MV-4-11 (cell line): ENCODE results near the gene RNF150.
"Not testable (repeated sequence)": the region's sequence is repeated elsewhere in the genome, so short reads cannot be mapped to it uniquely, and the experiment has no call there.

Experiments used
- DNase-seq: peaks from one replicate; lab custom pipeline; 2025; lab: John Stamatoyannopoulos, UW

RNF150 gene

DNA sequence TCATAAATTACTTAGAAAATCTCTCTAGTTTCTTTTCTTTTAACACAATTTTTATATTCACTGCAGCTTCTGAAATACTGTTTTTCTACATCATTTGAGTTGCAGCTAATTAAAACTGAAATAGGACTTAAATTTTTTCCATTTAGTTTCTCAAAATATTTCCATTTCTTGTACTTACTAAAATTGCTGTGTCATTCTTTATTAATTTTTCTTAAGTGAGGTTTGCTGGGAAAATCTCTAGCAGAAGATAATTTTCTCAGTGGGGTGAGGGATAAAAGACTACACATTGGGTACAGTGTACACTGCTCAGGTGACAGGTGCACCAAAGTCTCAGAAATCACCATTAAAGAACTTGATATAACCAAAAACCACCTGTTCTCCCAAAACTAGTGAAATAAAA lies 57.7 kb downstream of the RNF150 start:
- DNase-seq, result no peak

DNA sequence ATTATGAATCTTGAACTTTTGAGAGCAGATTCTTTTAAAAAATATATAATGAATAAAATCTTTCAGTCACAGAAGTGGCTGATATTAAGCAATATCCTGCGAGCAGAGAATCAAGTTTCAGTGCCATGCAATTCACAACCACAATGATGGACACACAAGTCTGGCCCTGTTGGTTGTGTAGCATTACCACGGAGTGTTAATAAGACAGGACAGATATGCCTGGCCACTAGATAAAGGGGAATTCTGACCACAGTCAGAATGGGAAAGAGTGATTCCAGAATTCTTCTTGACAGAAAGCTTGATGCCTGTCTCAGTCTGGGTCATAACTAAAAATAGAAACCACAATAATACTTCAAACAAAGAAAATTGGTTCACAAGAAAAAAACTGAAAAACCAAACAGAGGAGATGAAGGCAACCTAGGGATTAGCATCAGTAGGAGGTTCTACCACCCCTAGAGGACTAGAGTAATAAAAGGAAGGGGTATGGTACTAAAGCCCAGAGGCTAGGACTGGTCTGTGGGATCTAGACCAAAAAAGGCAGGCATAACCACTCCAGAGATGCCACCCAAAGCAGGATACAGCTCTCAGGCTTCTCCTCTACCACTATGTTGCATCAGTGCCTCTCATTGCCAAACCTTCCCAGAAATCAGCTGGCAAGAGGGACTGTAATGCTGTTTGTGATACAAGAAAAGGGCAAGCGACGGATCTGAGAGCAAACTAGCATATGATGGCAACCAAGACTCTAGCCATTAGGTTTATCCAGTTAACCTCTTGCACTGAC lies 59.0 kb downstream of the RNF150 start:
- no peak for DNase-seq

DNA sequence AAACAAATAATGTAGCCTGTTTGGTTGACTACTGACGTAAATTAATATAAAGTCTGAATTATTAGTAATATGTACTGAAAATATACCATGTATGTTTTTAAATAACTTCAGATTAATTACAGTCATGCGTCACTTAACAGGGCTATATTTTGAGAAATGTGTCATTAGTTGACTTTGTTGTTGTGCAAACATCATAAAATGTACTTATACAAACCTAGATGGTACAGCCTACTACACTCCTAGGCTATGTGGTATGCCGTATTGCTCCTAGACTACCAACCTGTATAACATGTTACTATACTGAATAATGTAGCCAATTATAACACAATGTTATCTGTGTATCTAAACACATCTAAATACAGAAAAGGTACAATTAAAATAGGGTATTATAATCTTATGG lies 66.6 kb downstream of the RNF150 start:
- DNase-seq, result no peak

DNA sequence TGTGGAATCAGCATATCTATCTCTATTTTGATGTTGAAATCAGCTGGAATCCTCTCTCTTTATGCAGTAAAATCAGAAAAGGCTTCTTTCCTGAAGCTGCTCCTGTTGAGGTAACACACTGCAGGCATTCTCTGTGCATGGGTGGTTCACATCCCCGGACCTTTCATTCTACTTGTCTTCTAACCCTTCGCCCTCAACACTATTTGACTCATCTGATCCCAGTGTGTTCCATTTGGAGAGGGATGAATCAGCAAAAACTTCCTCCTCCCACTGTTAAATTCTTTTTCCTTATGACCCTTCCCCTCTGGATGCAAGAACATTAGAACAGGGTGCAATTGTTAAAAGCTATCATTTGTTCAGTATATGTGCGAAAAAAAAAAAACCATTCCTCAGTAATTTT lies 67.4 kb downstream of the RNF150 start:
- no peak for DNase-seq

DNA sequence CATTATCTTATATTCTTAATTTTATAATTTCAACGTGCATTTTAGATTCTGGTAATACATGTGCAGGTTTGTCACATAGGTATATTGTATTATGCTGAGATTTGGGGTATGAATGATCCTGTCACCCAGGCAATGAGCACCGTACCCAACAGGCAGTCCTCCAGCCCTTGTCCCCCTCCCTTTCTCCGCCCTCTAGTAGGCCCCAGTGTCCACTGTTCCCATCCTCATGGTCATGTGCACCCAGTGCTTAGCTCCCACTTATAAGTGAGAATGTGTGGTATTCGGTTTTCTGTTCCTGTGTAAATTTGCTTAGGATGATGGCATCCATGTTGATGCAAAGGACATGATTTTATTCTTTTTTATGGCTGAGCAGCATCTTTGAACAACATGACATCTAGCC lies 70.6 kb downstream of the RNF150 start:
- no peak for DNase-seq

DNA sequence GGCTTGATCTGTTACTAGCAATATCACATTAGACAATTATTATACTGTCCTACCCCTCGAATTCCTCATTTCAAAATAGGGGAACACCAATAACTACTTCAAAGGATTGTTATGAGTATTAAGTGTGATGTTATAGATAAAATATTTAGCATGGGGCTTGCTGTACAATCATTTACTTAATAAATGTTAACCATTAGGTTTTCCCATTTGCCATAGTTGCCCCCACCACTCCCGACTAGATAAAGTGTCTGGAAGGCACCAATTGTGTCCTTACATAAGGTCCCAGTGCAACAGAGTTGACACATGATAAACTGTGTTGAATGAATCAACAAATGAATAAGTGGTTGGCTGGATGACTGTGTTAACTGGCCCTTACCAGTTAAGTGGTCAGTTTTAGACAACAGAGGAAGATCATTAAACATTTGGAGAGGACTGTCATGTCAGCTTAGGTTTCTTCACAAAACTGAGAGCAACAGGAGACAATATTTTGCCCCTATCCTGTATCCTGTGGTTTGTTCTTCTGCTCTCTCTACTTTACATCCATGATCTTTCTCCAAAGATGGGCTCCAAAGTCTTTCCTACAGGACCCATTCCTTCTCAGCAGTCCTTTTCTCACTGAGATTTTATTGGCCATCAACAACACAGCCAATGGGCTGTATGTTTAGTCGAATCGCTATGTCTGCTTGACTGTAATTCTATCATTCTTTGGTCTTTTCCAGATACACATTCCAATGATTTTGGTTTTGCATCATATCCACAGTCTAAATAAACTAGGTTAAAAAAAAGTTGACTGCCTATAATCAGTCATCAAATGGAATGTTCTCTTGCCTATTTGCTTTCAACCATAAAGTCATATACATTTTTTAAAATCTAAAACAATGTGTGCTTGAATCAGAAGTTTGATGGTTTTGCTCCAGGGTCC lies 74.4 kb downstream of the RNF150 start:
- DNase-seq, result no peak

DNA sequence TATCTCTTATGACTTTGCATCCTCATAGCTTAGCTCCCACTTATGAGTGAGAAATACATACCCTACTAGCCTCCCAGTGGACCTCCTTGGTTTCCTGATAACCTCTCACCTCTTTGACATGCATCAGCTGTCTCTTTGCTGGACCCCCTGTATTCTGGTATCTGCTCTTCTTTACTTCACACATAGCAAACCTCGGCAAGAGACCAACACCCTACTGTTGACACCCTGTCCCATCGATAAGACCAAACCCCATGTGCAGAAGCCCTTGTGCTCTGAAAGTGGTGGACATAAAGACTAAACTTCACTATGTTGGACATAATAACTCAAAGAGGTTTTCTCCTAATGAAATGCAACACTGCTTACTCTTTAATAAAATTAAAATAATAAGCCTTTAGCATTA lies 75.7 kb downstream of the RNF150 start:
- no peak for DNase-seq

DNA sequence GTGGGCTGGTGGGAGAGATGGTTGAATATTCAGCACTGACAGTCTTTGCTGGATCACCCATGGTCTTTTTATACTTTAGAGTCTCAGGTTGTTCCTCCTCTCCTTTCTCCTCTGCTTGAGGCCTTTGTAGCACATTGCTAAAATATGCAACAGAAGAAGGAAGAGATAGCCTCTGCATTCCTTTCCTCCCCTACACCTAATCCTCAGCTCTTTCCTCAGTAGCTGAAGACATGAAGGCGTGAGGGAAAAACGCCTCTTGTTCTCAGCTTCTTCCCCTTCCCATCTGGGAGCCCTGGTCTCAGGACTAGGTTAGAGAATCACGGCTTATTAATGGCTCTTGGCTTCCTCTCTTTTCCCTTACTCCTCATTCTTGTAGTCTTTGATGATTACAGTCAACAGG lies 76.8 kb downstream of the RNF150 start:
- no peak for DNase-seq

DNA sequence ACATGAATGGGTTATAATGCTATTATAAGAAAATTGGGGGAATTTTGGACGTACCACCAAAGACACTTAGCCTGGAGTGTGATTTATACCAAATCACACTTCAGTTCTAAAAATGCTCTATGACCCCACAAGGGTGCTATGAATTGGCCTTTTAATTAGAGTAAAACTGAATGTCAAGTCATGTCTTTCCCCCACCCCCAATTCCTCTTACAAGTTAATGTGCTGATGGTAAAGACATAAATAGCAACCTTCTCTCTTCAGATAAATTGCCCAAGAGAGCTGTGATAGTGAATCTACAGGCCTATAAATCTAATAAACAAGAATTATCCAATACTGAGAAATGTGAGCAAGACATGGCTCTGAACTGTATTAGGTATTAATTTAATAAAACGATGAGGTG lies 78.8 kb downstream of the RNF150 start:
- DNase-seq, result no peak

DNA sequence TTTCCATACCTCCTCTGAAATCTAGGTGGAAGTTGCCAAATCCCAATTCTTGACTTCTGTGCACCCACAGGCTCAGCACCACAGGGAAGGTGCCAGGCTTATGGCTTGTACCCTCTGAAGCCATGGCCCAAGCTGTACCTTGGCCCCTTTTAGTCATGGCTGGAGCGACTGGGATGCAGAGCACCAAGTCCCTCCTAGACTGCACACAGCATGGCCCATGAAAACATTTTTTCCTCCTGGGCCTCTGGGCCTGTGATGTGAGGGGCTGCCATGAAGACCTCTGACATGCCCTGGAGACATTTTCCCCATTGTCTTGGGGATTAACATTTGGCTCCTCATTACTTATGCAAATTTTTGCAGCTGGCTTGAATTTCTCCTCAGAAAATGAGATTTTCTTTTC lies 82.3 kb downstream of the RNF150 start:
- not testable (repeated sequence) for DNase-seq

DNA sequence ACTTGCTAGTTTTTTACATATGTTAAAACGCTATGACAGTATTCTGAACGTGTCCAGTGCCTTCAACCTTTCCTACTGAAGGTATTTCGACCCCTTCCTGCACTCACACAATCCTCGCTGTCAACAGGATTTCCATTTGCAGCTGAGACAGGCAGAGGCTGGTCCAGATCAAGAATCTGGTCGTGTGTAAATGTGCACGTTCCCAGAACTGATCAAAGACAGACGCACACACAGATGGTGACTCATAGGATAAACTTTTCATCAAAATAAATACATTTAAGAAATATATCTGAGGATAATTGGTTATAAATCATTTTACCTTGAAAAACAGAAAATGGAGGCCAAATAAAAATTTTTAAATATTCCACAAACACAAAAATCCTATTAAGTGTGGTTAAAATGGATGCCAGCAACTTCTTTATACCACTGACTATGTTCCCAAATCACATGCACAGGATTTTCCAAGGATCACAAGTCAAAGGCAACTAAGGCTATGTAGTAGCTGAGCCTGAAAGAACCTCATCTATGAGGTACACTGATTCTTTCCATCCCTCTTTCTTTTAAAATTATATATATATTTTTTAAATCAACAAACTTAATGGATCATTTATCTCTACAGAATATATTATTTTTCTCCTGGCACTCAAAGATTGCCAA lies 85.9 kb downstream of the RNF150 start:
- no peak for DNase-seq

DNA sequence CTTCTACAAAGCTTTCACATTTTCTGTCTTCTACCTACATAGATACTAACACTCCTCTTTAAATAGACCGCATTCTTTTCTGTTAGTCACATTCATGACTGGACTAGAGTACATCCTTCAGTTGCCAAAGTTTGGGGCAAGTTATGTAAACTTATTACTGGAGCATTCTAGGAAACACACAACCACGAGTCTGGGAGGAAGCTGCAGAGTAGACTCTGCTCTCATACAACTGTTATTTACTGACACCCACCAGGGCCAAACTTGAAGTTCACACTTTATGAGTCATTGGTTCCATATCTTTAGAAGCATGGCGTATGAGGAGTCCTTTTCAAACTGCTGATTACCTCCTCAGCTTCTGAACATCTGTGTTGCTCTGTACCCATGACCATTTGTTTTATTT lies 87.0 kb downstream of the RNF150 start:
- DNase-seq, result peak; percentile 85

DNA sequence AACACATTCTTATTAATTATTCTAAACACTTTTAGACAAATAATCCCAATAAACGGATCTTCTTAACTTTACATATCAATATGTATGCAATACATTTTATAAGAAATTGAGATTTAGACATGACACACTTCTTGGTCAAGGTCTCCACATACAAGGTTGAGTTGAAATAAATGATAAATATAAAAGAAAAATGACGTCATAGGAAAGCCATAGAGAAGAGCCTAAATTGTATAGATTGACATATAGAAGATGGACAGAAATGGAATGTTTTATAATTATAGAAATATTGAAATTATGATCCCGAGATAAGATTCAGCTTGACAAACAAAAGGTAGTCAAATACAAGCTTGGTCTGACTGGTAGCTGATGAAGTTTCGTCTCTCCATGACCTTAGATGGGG lies 87.4 kb downstream of the RNF150 start:
- no peak for DNase-seq

DNA sequence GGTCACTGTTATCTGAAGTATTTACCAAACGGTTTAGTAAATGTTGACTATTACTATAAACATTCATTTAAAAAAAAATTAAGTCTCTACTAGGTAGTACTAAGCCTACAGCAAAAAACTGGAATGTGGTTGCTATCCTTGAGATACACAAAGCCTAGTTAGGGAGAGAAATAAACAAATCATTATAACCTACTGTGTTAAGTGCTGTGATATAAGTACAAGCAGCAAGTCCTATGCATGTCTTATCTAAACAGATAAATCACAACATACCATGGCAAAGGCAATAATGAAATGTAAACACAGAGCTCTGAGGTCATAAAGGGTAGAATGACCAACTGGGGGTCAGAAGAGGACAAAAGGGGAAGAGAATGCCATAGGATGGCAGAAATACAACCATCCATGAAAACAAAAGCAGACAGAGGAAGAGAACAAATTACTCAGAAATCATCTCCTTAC lies 92.2 kb downstream of the RNF150 start:
- no peak for DNase-seq

DNA sequence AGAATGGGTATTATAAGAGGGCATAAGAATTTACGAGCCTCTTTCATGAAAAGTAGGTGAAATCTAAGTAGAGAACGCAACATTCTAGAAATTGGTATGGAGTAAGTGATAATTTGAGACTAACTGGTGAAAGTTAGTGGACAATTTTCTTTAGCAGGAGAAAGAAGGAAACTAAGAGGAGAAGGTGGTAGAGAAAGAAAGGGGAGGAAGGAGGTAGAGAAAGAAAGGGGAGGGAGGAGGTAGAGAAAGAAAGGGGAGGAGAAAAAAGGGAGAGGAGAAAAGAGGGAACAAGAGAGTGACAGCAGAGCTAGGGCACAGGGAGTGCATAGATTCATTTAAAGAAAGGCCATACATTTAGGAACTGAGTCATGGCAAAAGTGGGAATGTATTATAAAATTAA lies 94.1 kb downstream of the RNF150 start:
- DNase-seq, result no peak

DNA sequence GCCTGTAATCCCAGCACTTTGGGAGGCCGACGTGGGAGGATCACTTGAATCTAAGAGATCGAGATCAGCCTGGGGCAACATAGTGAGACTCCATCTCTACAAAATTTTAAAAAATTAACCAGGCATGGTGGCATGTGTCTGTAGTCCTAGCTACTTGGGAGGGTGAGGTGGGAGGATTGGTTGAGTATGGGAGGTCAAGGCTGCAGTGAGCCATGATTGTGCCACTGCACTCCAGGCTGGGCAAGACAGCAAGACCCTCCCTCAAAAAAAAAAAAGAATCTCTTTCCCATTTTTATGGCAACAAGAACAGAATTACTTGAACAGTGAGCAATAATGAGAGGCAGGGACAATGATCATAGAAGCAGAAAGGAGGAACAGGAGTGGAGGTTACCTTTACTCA lies 94.8 kb downstream of the RNF150 start:
- no peak for DNase-seq

DNA sequence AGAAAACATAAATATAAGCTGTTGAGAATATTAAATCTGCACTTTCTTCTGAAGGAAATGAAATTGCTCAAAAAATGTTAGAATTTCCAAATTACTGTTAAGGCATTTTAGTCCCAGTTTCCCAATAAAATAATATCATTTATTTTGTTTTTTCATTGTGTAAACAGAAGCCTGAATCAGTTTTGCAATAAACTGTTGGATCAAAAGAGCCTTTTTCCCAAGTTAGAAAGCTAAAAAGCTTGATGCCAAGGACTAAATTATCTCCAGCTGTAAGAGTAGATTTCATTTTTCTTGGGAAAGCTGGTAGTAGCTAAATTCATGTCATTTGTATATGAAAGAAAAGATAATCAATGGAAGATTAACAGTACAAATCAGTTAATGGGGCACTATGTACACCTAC lies 95.8 kb downstream of the RNF150 start:
- DNase-seq, result no peak

DNA sequence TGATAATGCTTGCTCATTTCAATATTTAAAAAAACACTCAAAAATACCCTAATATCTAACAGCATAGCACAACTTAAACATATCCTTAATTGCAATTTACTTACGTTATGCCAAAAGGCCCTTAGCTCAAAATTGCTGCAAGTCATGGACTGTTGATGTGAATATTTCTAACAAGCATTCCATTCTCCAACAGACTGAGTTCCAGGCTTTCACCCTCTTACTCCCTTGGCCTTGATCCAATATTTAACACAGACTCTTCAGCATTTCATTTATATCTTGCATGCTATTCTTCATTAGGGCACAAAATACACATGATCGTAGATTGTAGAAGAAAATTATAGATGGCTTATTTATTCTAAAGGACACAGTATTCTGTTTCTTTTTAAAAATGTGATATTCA lies 96.5 kb downstream of the RNF150 start:
- no peak for DNase-seq

DNA sequence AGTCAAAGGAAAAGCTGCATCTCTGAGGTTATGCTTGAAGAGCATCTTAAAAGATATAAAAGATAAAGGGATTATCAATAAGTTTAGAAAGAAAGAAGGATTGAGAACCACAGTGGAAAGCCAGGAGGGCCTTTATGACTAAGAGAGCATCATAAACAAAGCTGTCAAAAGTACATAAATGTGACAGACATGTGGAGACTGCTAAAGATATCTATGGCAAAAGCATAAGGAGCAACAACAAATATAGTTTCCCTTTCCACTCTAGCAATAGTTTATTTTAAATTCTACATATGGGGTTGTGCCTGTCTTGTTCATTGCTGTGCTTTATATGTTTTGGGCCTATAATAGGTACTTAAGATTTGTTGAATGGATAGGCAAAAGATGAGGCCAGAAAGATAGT lies 97.3 kb downstream of the RNF150 start:
- no peak for DNase-seq

DNA sequence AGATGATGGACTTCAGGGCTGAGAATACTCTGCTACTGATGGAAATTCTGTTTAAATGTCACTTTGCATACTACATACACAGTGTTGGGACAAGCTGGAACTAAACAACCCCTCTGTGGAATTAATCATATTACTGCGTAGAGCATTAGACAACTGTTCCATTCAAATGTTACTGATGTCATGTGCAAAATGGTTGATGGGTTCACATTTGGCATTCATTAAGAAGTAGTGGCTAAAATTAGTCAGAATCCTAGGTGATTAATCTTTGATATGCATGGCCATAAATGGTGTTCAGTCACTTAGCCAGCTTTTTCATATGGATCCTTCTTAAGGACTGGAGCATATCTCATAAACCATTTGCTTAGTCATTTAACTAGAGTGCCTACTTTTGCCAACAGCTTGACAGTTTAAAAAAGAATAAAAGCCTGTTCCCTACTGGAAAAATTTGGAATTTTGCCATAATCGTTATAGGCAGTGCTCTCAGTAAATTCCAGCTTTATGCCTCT lies 105.2 kb downstream of the RNF150 start:
- DNase-seq, result no peak

DNA sequence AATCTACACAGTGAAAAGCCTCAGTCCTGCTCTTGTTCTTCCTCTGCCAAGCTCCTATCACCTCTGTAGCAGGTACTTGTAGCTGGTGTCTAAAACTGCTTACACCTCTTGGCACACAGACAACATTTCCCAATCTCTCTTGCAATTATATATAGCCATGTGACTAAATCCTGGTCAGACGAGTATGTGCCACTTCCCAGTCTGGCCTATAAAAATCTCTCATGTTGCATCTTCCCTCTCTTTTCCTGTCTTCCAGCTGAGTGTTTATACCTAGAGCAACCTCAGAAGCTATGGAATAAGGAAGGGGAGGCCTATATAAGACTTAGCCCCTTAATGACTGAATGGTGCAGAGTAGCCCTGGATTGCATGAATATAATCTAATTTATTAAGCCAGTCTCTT lies 105.8 kb downstream of the RNF150 start:
- no peak for DNase-seq

DNA sequence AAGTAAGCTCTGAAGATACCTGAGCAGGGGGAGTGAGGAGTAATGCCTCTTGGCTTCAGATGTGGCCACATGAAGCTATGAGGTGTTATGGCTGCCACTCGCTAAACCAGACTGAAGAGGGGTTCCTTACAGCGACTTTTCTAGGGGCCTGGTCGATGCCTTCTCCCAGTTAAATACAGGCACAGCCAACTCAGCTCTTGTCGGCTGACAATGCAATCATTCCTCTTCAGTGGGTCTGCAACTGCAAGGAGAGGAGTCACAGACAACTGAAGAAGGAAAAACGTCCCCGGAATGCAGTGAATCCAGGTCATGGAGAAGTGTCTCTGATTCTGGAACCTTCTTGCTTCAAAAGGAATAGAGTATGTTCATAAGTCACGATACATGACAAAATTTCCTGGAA lies 106.4 kb downstream of the RNF150 start:
- DNase-seq, result no peak

DNA sequence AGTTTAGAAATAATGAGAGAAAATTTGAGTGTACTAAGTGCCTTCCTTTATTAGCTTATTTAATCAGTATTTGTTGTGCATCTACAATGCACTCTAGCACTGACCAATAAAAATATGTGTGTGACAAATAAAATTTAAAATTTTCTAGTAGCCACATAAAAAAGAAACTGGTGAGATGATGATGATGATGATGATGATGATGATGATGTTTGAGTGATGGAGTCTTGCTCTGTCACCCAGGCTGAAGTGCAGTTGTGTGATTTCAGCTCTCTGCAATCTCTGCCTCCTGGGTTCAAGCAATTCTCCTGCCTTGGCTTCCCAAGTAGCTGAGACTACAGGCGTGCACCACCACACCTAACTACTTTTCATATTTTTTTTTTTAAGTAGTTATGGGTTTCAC lies 110.2 kb downstream of the RNF150 start:
- DNase-seq, result no peak
